H1 (cell line): Measurements from ENCODE around the gene WFDC8. TPM values are rescaled to one million over a fixed set of nuclear protein-coding genes. Genes with fewer than 3 reads are reported as not detected.

Source experiments
- USF2 ChIP-seq: IDR thresholded peaks from 2 replicates; pipeline ENCODE4 v1.6.1; 2011; ENCODE audit warnings: low read length, improper control_type of control experiment
- polyA plus RNA-seq, 7 experiments: library from polyadenylated mRNA; depleted of rRNA in 3 of 7; stranded (reverse) in 5 of 7; unstranded in 2 of 7; fragments of >200 nt in 5 of 7; fragments of 200-250 nt in 2 of 7; gene quantifications; 1 replicate in 5 of 7; 2 replicates in 1 of 7; 4 replicates in 1 of 7; pipeline versions ENCODE4 v1.2.1 to v1.2.3, GENCODE V29; 2011 to 2013; ENCODE audit warnings: missing spikeins in 2 of 7, mixed read lengths in 2 of 7
- total RNA-seq: library from RNA; stranded (reverse); fragmentation: NEBNext Ultra II Directional; extraction: Animal tissue kit (Norgen Biotek cat#: 25700); gene quantifications from 2 replicates; pipeline ENCODE4 v1.2.1, GENCODE V29; 2021

WFDC8 gene
- total and polyA plus RNA-seq, 2 of the 8 experiments (the other 6 are each of a cell fraction or from before 2014, with no cell fraction given) = not detected

- no peak for TF ChIP-seq USF2
Measured at GRCh38 chr20:45575931-45576330, 3.2 kb downstream of the WFDC8 start (continued).
